Measurements from ENCODE around the gene CEP72.

- TF ChIP-seq, protein P1, sequence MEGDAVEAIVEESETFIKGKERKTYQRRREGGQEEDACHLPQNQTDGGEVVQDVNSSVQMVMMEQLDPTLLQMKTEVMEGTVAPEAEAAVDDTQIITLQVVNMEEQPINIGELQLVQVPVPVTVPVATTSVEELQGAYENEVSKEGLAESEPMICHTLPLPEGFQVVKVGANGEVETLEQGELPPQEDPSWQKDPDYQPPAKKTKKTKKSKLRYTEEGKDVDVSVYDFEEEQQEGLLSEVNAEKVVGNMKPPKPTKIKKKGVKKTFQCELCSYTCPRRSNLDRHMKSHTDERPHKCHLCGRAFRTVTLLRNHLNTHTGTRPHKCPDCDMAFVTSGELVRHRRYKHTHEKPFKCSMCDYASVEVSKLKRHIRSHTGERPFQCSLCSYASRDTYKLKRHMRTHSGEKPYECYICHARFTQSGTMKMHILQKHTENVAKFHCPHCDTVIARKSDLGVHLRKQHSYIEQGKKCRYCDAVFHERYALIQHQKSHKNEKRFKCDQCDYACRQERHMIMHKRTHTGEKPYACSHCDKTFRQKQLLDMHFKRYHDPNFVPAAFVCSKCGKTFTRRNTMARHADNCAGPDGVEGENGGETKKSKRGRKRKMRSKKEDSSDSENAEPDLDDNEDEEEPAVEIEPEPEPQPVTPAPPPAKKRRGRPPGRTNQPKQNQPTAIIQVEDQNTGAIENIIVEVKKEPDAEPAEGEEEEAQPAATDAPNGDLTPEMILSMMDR (IDR thresholded peaks at IDR 0.05): no peak
- no peak for TF ChIP-seq ZFX (IDR thresholded peaks at IDR 0.05; ENCODE audit: borderline replicate concordance)
These were observed 4.4 kb downstream of the CEP72 start for GRCh38 chr5:616484-617039.

All from 22Rv1 (cell line).